B cell (primary cell): ENCODE measurements around the gene SPRR5. TPM values are rescaled to one million over a fixed set of nuclear protein-coding genes. Genes with fewer than 3 reads are reported as not detected.

Experiments used
- ATAC-seq: fragments of 200-7000 bp; cut with Tn5 transposase; one replicate; pipeline ENCODE4 v1.10.0; 2021; ENCODE audit warnings: low read depth, mild to moderate bottlenecking, moderate number of reproducible peaks, moderate library complexity
- CTCF ChIA-PET: fragments of 350-600 bp; sonication (Branson Sonifier 250); formaldehyde crosslinking; loops from one replicate; lab custom pipeline; 2021; ENCODE audit warnings: antibody characterized with exemption, inconsistent platforms; lab: Charles Lee
- POLR2A ChIA-PET: fragments of 350-600 bp; sonication (Branson Sonifier 250); formaldehyde crosslinking; loops from one replicate; lab custom pipeline; 2021; ENCODE audit warnings: antibody characterized with exemption; lab: Charles Lee
- DNase-seq: peaks from one replicate; pipeline ENCODE4 v3.0.0; 2013
- H2AFZ ChIP-seq: 2 replicates; pipeline ENCODE4 v1.6.1; 2012; ENCODE audit warnings: mild to moderate bottlenecking, low read depth, low read length; ENCODE audit not compliant: insufficient read depth, poor library complexity, severe bottlenecking
- H3K27ac ChIP-seq, 2 donors: 1 replicate in 1 of 2; 2 replicates in 1 of 2; pipeline ENCODE4 v1.5.1; 2012 to 2013; ENCODE audit warnings: low read length in 2 of 2, mild to moderate bottlenecking in 2 of 2, moderate library complexity in 1 of 2
- H3K27me3 ChIP-seq, 4 experiments: fragments of 200-600 bp in 1 of 4; sonication (generic) in 1 of 4; replicated peaks in 1 of 4; 1 replicate in 2 of 4; 2 replicates in 2 of 4; pipeline versions ENCODE4 v1.6.1 to v1.7.0; 2013 to 2016; ENCODE audit warnings: low read length in 3 of 4, mild to moderate bottlenecking in 2 of 4, mixed read lengths in 1 of 4, moderate library complexity in 1 of 4; ENCODE audit not compliant: insufficient read depth in 4 of 4, control insufficient read depth in 3 of 4; ENCODE audit errors: control extremely low read depth in 1 of 4
- H3K36me3 ChIP-seq, 2 experiments: replicated peaks in 1 of 2; 1 replicate in 1 of 2; 2 replicates in 1 of 2; pipeline versions ENCODE4 v1.6.1 to v1.7.1; 2013; ENCODE audit warnings: low read length in 1 of 2; ENCODE audit not compliant: insufficient read depth in 2 of 2, control insufficient read depth in 1 of 2; ENCODE audit errors: control extremely low read depth in 1 of 2, extremely low read depth in 1 of 2
- H3K4me1 ChIP-seq, 2 donors: fragments of 200-600 bp in 1 of 2; sonication (generic) in 1 of 2; 1 replicate in 1 of 2; 2 replicates in 1 of 2; pipeline versions ENCODE4 v1.5.1 to v1.6.1; 2013 to 2017; ENCODE audit warnings: low read length in 2 of 2; ENCODE audit not compliant: control insufficient read depth in 2 of 2, insufficient read depth in 2 of 2
- H3K4me2 ChIP-seq: replicated peaks from 2 replicates; pipeline ENCODE3; 2012; ENCODE audit warnings: mild to moderate bottlenecking, low read depth, low read length; ENCODE audit not compliant: poor library complexity, severe bottlenecking
- H3K4me3 ChIP-seq, 5 experiments: fragments of 200-600 bp in 1 of 5; sonication (generic) in 1 of 5; 1 replicate in 3 of 5; 2 replicates in 2 of 5; pipeline versions ENCODE4 v1.5.1 to v1.7.0; 2011 to 2016; ENCODE audit warnings: low read length in 4 of 5, mild to moderate bottlenecking in 4 of 5, low read depth in 2 of 5, control low read depth in 1 of 5, moderate library complexity in 1 of 5; ENCODE audit not compliant: insufficient read depth in 1 of 5; ENCODE audit errors: control extremely low read depth in 1 of 5, extremely low read depth in 1 of 5
- H3K79me2 ChIP-seq: fragments of 200-600 bp; sonication (generic); one replicate; pipeline ENCODE4 v1.6.0; 2016; ENCODE audit warnings: low read length; ENCODE audit not compliant: control insufficient read depth, insufficient read depth
- H3K9ac ChIP-seq: fragments of 200-600 bp; sonication (generic); 2 replicates; pipeline ENCODE4 v1.6.1; 2017; ENCODE audit warnings: mild to moderate bottlenecking, low read length, moderate library complexity
- H3K9me3 ChIP-seq, 3 donors: one replicate each; pipeline versions ENCODE4 v1.6.1 to v1.7.1; 2013; ENCODE audit warnings: low read length in 2 of 3; ENCODE audit not compliant: control insufficient read depth in 2 of 3, insufficient read depth in 1 of 3; ENCODE audit errors: control extremely low read depth in 1 of 3
- H4K20me1 ChIP-seq: 2 replicates; pipeline ENCODE4 v1.6.0; 2012; ENCODE audit warnings: mild to moderate bottlenecking, low read length; ENCODE audit not compliant: insufficient read depth, control insufficient read depth, poor library complexity, severe bottlenecking
- H3K27ac Mint-ChIP-seq: one replicate; pipeline ENCODE4 v1.8.0; 2021; ENCODE audit warnings: mixed read lengths
- H3K27me3 Mint-ChIP-seq: one replicate; pipeline ENCODE4 v1.8.0; 2021; ENCODE audit warnings: mixed read lengths
- H3K4me1 Mint-ChIP-seq: one replicate; pipeline ENCODE4 v1.8.0; 2021; ENCODE audit warnings: mixed read lengths
- H3K4me3 Mint-ChIP-seq: one replicate; pipeline ENCODE4 v1.8.0; 2021; ENCODE audit warnings: mixed read lengths
- H3K9me3 Mint-ChIP-seq: one replicate; pipeline ENCODE4 v1.8.0; 2022; ENCODE audit warnings: mixed read lengths; ENCODE audit not compliant: insufficient read depth
- CTCF ChIP-seq: fragments of 200-600 bp; IDR thresholded peaks from one replicate; pipeline ENCODE4 v1.8.0; 2022; ENCODE audit warnings: antibody characterized with exemption, mild to moderate bottlenecking
- EZH2 ChIP-seq: IDR thresholded peaks from 2 replicates; pipeline ENCODE4 v1.6.1; 2012; ENCODE audit warnings: borderline replicate concordance, low read depth, mild to moderate bottlenecking, moderate library complexity, low read length; ENCODE audit not compliant: insufficient read depth, poor library complexity, severe bottlenecking
- WGBS: methylation state at CpG from one replicate; pipeline ENCODE4 v1.1.5; 2013; ENCODE audit warnings: missing lambda C conversion rate; ENCODE audit not compliant: insufficient coverage; 5-methylcytosine and 5-hydroxymethylcytosine counted together
- intact Hi-C: fragments of 100-400 bp; cut with micrococcal nuclease; formaldehyde crosslinking; loops from one replicate; pipeline ENCODE4 v1.10.0; 2022
- polyA plus RNA-seq: library from polyadenylated mRNA; depleted of rRNA; stranded (reverse); fragments of >200 nt; gene quantifications from 2 replicates; pipeline ENCODE4 v1.2.3, GENCODE V29; 2012
- total RNA-seq, 2 donors: library from RNA; stranded (reverse); fragments of 120-200 nt in 1 of 2; gene quantifications; 1 replicate in 1 of 2; 2 replicates in 1 of 2; pipeline versions ENCODE4 v1.2.3 to v1.2.4, GENCODE V29; 2013 to 2022

Gene SPRR5
- total and polyA plus RNA-seq, 2 donors (not counting 1 experiment from before 2014, with no cell fraction given), result not detected

GRCh38 chr1:152933196-152933595, 13.8 kb upstream of the SPRR5 start:
- H3K4me3 Mint-ChIP-seq, result no peak overlapping the region
- peaks cover 0 to 6% (median 2%) of the 10 kb centered on the region in 4 experiments for H3K27me3 ChIP-seq
- TF ChIP-seq CTCF, result no peak
- no peak for TF ChIP-seq EZH2
- H3K4me1 Mint-ChIP-seq, result no peaks in the 10 kb centered on the region
- no peaks in the 10 kb centered on the region for H3K36me3 ChIP-seq
- no peaks in the 10 kb centered on the region for H3K4me1 ChIP-seq
- H3K27ac ChIP-seq, result no peak overlapping the region
- POLR2A ChIA-PET, result no interaction called here
- no peaks in the 10 kb centered on the region for H3K9me3 Mint-ChIP-seq
- CTCF ChIA-PET, result no interaction called here
- no peaks in the 10 kb centered on the region for H4K20me1 ChIP-seq
- no peak overlapping the region for H2AFZ ChIP-seq
- intact Hi-C loops, result no loop called here
- no peaks in the 10 kb centered on the region for H3K9me3 ChIP-seq
- WGBS, result 94% methylated on average over 2 of the region's 2 CpGs
- H3K79me2 ChIP-seq, result no peaks in the 10 kb centered on the region
- no peak for DNase-seq
- H3K27me3 Mint-ChIP-seq, result peaks cover 8% of the 10 kb centered on the region
- no peak overlapping the region for H3K4me2 ChIP-seq
- no peak overlapping the region for H3K27ac Mint-ChIP-seq
- H3K4me3 ChIP-seq, result no peak overlapping the region
- no peak overlapping the region for H3K9ac ChIP-seq
- ATAC-seq, result no peak

- H3K27ac ChIP-seq, result no peak overlapping the region
- H3K9me3 ChIP-seq, result no peaks in the 10 kb centered on the region
- H3K9me3 Mint-ChIP-seq, result no peaks in the 10 kb centered on the region
- no peak overlapping the region for H3K4me3 ChIP-seq
- no peaks in the 10 kb centered on the region for H3K4me1 ChIP-seq
- no peaks in the 10 kb centered on the region for H3K36me3 ChIP-seq
- H3K4me2 ChIP-seq, result no peak overlapping the region
- no peak overlapping the region for H3K27ac Mint-ChIP-seq
- H4K20me1 ChIP-seq, result no peaks in the 10 kb centered on the region
- peaks cover 0 to 4% (median 0%) of the 10 kb centered on the region in 4 experiments for H3K27me3 ChIP-seq
- H3K9ac ChIP-seq, result no peak overlapping the region
- no peak overlapping the region for H2AFZ ChIP-seq
- TF ChIP-seq EZH2 (no peak), CTCF (no peak)
- ATAC-seq, result no peak
- intact Hi-C loops, result no loop called here
- WGBS, result no CpG with 5 or more reads among the region's 1 CpG
- H3K27me3 Mint-ChIP-seq, result peaks cover 18% of the 10 kb centered on the region
- POLR2A ChIA-PET, result no interaction called here
- H3K4me1 Mint-ChIP-seq, result no peaks in the 10 kb centered on the region
- H3K4me3 Mint-ChIP-seq, result no peak overlapping the region
- no peak for DNase-seq
- no peaks in the 10 kb centered on the region for H3K79me2 ChIP-seq
- CTCF ChIA-PET, result no interaction called here
Observed at GRCh38 chr1:152940614-152941013, 6.4 kb upstream of the SPRR5 start.
